ENCODE data around the gene USP12. TPM values are rescaled to one million over a fixed set of nuclear protein-coding genes. Genes with fewer than 3 reads are reported as not detected.

The USP12 gene
- total and polyA plus RNA-seq, 2 experiments from 2014 or later: 18.4 to 39.3 TPM

Other genes with a start within 250 kb of the USP12 start
- 1,037 and 1,529 TPM in 2 replicates for gene RPL21, start 79.7 kb upstream of the USP12 start, total RNA-seq (2014; rRNA removed; shearing (Covaris generic))
- 1,343 and 1,538 TPM in 2 replicates for gene RPL21, start 79.7 kb upstream of the USP12 start, polyA plus RNA-seq (2016; fragmentation: Nextera tagmentation; extraction: Ambion mirVana)
- gene RASL11A, start 99.0 kb upstream of the USP12 start, total RNA-seq (2014; rRNA removed; shearing (Covaris generic)): 3.3 and 3.8 TPM in 2 replicates
- 1.9 TPM in 2 replicates for gene RASL11A, start 99.0 kb upstream of the USP12 start, polyA plus RNA-seq (2016; fragmentation: Nextera tagmentation; extraction: Ambion mirVana)

Measured in GM23338 (cell line).